Rectal smooth muscle tissue (tissue), 1 donor: Measurements from ENCODE around the gene FOXL3.
A peak's percentile ranks its signal among the peaks of the same experiment; 100 is the strongest.
"Not testable (repeated sequence)": the region's sequence is repeated elsewhere in the genome, so short reads cannot be mapped to it uniquely, and the experiment has no call there.

Experiments
- H3K27ac ChIP-seq: one replicate; pipeline ENCODE4 v1.7.0; 2013; ENCODE audit warnings: low read depth, low read length, inconsistent platforms
- H3K27me3 ChIP-seq: one replicate; pipeline ENCODE4 v1.7.0; 2013; ENCODE audit warnings: low read length; ENCODE audit not compliant: control insufficient read depth, insufficient read depth
- H3K36me3 ChIP-seq: one replicate; pipeline ENCODE4 v1.7.0; 2013; ENCODE audit warnings: low read length; ENCODE audit not compliant: control insufficient read depth, insufficient read depth
- H3K4me1 ChIP-seq: one replicate; pipeline ENCODE4 v1.7.0; 2013; ENCODE audit warnings: low read length; ENCODE audit not compliant: control insufficient read depth, insufficient read depth
- H3K4me3 ChIP-seq: one replicate; pipeline ENCODE4 v1.7.0; 2013; ENCODE audit warnings: low read length
- H3K9ac ChIP-seq: one replicate; pipeline ENCODE4 v1.7.0; 2013; ENCODE audit warnings: low read length

FOXL3 gene

DNA sequence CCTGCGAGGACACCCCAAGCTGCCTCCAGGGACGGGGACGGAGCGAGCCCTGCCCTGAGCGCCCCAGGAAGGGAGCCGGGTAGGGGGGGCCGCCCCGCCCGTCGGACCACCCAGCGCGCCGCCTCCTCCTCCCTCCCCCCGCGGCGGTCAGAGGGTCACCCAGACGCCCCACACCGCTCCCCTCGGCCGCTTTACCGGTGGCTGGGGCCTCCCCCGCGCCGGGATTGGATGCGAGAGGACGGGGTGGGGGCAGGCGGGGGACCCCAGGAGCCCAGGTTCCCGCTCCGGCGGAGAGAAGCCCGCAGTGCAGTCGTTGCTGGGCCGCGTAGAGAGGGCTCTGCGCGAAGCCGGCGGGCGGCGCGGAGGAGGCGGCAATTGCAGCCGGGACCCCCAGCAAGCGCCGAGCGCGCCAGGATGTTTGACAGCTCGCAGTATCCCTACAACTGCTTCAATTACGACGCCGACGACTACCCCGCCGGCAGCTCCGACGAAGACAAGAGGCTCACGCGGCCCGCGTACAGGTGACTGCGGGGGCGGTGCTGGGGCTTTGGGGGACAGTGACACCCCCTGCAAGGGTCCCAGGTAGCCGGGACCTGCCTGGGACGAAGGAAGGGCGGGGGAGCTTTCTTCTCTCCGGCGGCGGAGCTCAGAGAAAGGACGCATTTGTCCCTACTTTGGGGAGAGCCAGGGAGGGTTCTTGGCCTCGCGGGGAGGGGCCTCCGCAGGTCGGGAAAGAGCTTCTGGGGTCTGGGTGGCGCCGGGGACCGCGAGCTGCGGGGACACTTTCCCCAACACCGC lies at the start of gene FOXL3:
TSS of gene FOXL3 (plus strand) at position 415 of the 798 bp plus-strand sequence. CDS start at position 415, 0 bp downstream.
- Histone ChIP-seq H3K9ac (no peak within 1 kb of the TSS), H3K4me3 (peak within 1 kb of the TSS; percentile 4), H3K27me3 (peaks cover 15% of the 10 kb centered on the region)

GRCh38 chr7:240887-241421 lies 49.0 kb upstream of the FOXL3 start:
- no peak overlapping the region for H3K4me3 ChIP-seq
- no peak overlapping the region for H3K9ac ChIP-seq
- H3K4me1 ChIP-seq: peaks cover 5% of the 10 kb centered on the region
- H3K36me3 ChIP-seq: peaks cover 3% of the 10 kb centered on the region
- H3K27ac ChIP-seq: no peak overlapping the region
- H3K27me3 ChIP-seq: no peaks in the 10 kb centered on the region

More for the DNA sequence above, at the start of gene FOXL3:
- H3K4me1 ChIP-seq: no peaks in the 10 kb centered on the region
- H3K36me3 ChIP-seq: no peaks in the 10 kb centered on the region
- H3K27ac ChIP-seq: no peak within 1 kb of the TSS

GRCh38 chr7:241513-241912 lies 48.5 kb upstream of the FOXL3 start:
- Histone ChIP-seq H3K9ac (no peak overlapping the region), H3K4me1 (no peaks in the 10 kb centered on the region), H3K27ac (no peak overlapping the region), H3K27me3 (no peaks in the 10 kb centered on the region), H3K36me3 (peaks cover 3% of the 10 kb centered on the region), H3K4me3 (no peak overlapping the region)

- not testable (repeated sequence) for H3K9ac ChIP-seq, H3K36me3 ChIP-seq, H3K4me1 ChIP-seq, H3K27me3 ChIP-seq, H3K27ac ChIP-seq, H3K4me3 ChIP-seq
Observed at GRCh38 chr7:242826-243579, 47.0 kb upstream of the FOXL3 start.

DNA sequence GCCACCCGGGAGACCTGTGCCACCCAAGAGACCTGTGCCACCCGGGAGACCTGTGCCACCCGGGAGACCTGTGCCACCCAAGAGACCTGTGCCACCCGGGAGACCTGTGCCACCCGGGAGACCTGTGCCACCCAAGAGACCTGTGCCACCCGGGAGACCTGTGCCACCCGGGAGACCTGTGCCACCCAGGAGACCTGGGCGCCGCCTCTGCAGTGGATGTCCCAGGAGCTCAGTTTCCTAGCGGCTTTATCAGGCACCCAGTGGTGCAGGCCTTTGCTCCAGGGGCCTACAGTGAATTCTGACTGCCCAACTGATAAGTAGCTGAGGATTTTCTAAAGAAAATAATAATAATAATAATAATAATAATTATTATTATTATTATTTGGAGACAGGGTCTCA lies 46.4 kb upstream of the FOXL3 start:
- not testable (repeated sequence) for H3K27ac ChIP-seq, H3K27me3 ChIP-seq, H3K9ac ChIP-seq, H3K4me3 ChIP-seq, H3K4me1 ChIP-seq, H3K36me3 ChIP-seq

DNA sequence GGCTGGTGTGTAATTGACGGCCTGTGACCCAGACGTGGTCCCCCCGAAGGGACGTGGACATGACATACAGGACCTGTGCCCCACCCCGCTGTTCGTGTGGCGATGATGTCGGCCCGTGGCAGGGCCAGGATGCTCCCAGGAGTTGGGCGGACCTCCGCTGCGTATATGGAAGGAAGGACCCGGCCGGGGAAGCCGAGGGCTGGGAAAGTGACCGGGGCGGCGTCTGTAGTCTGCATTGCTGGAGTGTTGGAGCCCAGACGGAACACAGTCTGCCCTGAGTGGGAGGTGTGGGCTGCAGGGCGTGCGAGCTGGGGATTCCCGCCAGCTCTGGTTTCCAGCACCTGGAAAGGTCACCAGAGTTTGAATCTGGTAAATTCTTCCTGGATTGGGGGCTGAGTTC lies 45.0 kb upstream of the FOXL3 start:
- Histone ChIP-seq H3K27me3 (no peaks in the 10 kb centered on the region), H3K27ac (no peak overlapping the region), H3K36me3 (peaks cover 8% of the 10 kb centered on the region), H3K4me1 (no peaks in the 10 kb centered on the region), H3K4me3 (no peak overlapping the region), H3K9ac (no peak overlapping the region)

DNA sequence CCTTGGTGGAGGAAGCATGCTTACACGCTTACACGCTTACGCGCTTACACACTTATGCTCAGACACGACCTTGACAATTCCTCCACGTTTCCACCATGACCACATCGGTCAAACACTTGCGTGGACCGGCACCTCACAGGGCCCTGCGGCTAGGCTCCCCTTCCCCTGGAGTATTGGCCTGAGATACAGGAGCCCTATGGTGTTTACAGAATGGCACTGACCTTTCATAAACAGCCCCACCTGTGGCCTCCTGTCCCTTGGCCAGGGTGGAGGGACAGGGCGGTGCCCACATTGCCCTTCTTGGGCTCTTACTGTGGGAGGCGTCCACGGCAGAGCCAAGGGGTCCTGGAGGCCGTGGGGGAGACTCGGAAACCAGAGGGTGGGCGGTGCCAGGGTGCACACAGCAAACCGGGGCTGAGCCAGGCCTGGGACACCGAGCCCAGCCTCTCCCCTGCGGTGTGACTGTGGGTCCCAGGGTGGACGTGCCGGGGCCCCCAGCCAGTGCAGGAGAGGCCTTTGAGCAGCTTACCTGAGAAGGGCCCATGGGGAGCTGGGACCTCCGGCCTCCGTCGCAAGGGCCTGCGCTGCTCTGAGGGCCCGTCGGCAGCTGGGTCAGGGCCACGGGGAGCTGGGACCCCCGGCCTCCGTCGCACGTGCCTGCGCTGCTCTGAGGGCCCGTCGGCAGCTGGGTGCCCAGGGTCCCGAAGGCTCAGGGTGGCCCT lies 44.2 kb upstream of the FOXL3 start:
- no peak overlapping the region for H3K27ac ChIP-seq

GRCh38 chr7:246451-246850 lies 43.5 kb upstream of the FOXL3 start:
- Histone ChIP-seq H3K4me1 (no peaks in the 10 kb centered on the region), H3K9ac (no peak overlapping the region), H3K27me3 (no peaks in the 10 kb centered on the region), H3K4me3 (no peak overlapping the region), H3K27ac (no peak overlapping the region), H3K36me3 (peaks cover 8% of the 10 kb centered on the region)

More for the DNA sequence above, 44.2 kb upstream of the FOXL3 start:
- Histone ChIP-seq H3K4me1 (no peaks in the 10 kb centered on the region), H3K4me3 (no peak overlapping the region), H3K9ac (no peak overlapping the region), H3K27me3 (no peaks in the 10 kb centered on the region), H3K36me3 (peaks cover 8% of the 10 kb centered on the region)

DNA sequence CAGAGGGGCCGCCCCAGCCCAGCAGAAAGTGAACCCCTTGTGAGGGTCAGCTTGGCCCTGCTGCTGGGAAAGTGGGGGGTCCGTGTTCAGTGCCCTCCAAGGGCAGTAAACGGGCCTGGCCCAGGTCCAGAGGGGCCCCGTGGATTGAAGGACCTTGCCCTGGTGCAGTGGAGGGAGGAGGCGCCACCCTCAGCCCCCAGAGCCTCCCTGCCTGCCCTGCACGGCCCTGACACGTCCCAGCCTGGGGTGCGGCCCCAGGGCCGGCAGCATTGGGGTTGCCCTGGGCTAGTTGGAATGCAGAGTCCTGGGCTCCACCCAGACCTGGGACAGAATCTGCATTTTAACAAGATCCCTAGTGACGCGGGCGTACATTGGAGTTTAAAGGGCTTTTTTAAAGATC lies 42.8 kb upstream of the FOXL3 start:
- Histone ChIP-seq H3K4me3 (no peak overlapping the region), H3K27ac (no peak overlapping the region), H3K9ac (no peak overlapping the region), H3K27me3 (no peaks in the 10 kb centered on the region), H3K36me3 (peaks cover 7% of the 10 kb centered on the region), H3K4me1 (no peaks in the 10 kb centered on the region)

- Histone ChIP-seq H3K9ac (no peak overlapping the region), H3K27ac (no peak overlapping the region), H3K4me1 (no peaks in the 10 kb centered on the region), H3K36me3 (peaks cover 7% of the 10 kb centered on the region), H3K4me3 (no peak overlapping the region), H3K27me3 (no peaks in the 10 kb centered on the region)
Observed at GRCh38 chr7:247636-248035, 42.3 kb upstream of the FOXL3 start.

- no peaks in the 10 kb centered on the region for H3K27me3 ChIP-seq
- no peak overlapping the region for H3K9ac ChIP-seq
- peaks cover 9% of the 10 kb centered on the region for H3K36me3 ChIP-seq
- no peak overlapping the region for H3K4me3 ChIP-seq
- H3K4me1 ChIP-seq: no peaks in the 10 kb centered on the region
- H3K27ac ChIP-seq: no peak overlapping the region
Observed at GRCh38 chr7:248732-249435, 41.1 kb upstream of the FOXL3 start.

GRCh38 chr7:249989-250388 lies 40.0 kb upstream of the FOXL3 start:
- no peaks in the 10 kb centered on the region for H3K4me1 ChIP-seq
- no peak overlapping the region for H3K9ac ChIP-seq
- H3K36me3 ChIP-seq: peaks cover 9% of the 10 kb centered on the region
- H3K27ac ChIP-seq: no peak overlapping the region
- no peaks in the 10 kb centered on the region for H3K27me3 ChIP-seq
- no peak overlapping the region for H3K4me3 ChIP-seq
